ENCODE results near the gene THOC1. TPM values are rescaled to one million over a fixed set of nuclear protein-coding genes. Genes with fewer than 3 reads are reported as not detected.

Gene THOC1
- total RNA-seq, 2 donors from 2014 or later: 17.8 to 32.9 TPM

GRCh38 chr18:192801-193200, 75.0 kb downstream of the THOC1 start:
- Histone ChIP-seq H3K9me3 (no peaks in the 10 kb centered on the region), H3K9ac (ENCODE audit: low read depth in 2 of 2, low read length in 2 of 2) (no peak overlapping the region), H3K4me1 (no peaks in the 10 kb centered on the region), H3K27me3 (no peaks in the 10 kb centered on the region), H3K36me3 (no peaks in the 10 kb centered on the region), H3K27ac (no peak overlapping the region), H3K4me3 (no peak overlapping the region)
- no peak for TF ChIP-seq CTCF (IDR thresholded peaks at IDR 0.05)
- no peak for DNase-seq
- intact Hi-C loops (cut with DNase I): no loop called here

GRCh38 chr18:191725-192124, 76.1 kb downstream of the THOC1 start:
- Histone ChIP-seq H3K9ac (ENCODE audit: low read depth in 2 of 2, low read length in 2 of 2) (no peak overlapping the region), H3K4me3 (no peak overlapping the region), H3K4me1 (no peaks in the 10 kb centered on the region), H3K27me3 (no peaks in the 10 kb centered on the region), H3K9me3 (no peaks in the 10 kb centered on the region), H3K27ac (no peak overlapping the region), H3K36me3 (no peaks in the 10 kb centered on the region)
- DNase-seq: no peak
- no peak for TF ChIP-seq CTCF (IDR thresholded peaks at IDR 0.05)
- intact Hi-C loops (cut with DNase I): no loop called here

- DNase-seq: no peak
- Histone ChIP-seq H3K9ac (ENCODE audit: low read depth in 2 of 2, low read length in 2 of 2) (no peak overlapping the region), H3K9me3 (no peaks in the 10 kb centered on the region), H3K4me3 (no peak overlapping the region), H3K27me3 (no peaks in the 10 kb centered on the region), H3K27ac (no peak overlapping the region), H3K36me3 (no peaks in the 10 kb centered on the region), H3K4me1 (no peaks in the 10 kb centered on the region)
- TF ChIP-seq CTCF (IDR thresholded peaks at IDR 0.05): no peak
- intact Hi-C loops (cut with DNase I): no loop called here
Observed at GRCh38 chr18:189254-189653, 78.6 kb downstream of the THOC1 start.

GRCh38 chr18:183769-184168, 84.1 kb downstream of the THOC1 start:
- no peak for DNase-seq
- intact Hi-C loops (cut with DNase I): no loop called here
- Histone ChIP-seq H3K4me1 (no peaks in the 10 kb centered on the region), H3K36me3 (no peaks in the 10 kb centered on the region), H3K27me3 (no peaks in the 10 kb centered on the region), H3K27ac (no peak overlapping the region), H3K9me3 (no peaks in the 10 kb centered on the region), H3K9ac (ENCODE audit: low read depth in 2 of 2, low read length in 2 of 2) (no peak overlapping the region), H3K4me3 (no peak overlapping the region)
- TF ChIP-seq CTCF (IDR thresholded peaks at IDR 0.05): no peak

- Histone ChIP-seq H3K27ac (no peak overlapping the region), H3K9me3 (no peaks in the 10 kb centered on the region), H3K4me3 (no peak overlapping the region), H3K36me3 (no peaks in the 10 kb centered on the region), H3K27me3 (no peaks in the 10 kb centered on the region), H3K9ac (ENCODE audit: low read depth in 2 of 2, low read length in 2 of 2) (no peak overlapping the region), H3K4me1 (no peaks in the 10 kb centered on the region)
- intact Hi-C loops (cut with DNase I): no loop called here
- no peak for DNase-seq
- no peak for TF ChIP-seq CTCF (IDR thresholded peaks at IDR 0.05)
Observed at GRCh38 chr18:181711-182110, 86.1 kb downstream of the THOC1 start.

- intact Hi-C loops (cut with DNase I): no loop called here
- H3K27ac ChIP-seq: no peak overlapping the region
- no peaks in the 10 kb centered on the region for H3K9me3 ChIP-seq
- H3K4me3 ChIP-seq: no peak overlapping the region
- H3K4me1 ChIP-seq: no peaks in the 10 kb centered on the region
- no peaks in the 10 kb centered on the region for H3K36me3 ChIP-seq
- TF ChIP-seq CTCF (IDR thresholded peaks at IDR 0.05): no peak
- no peak for DNase-seq
- no peaks in the 10 kb centered on the region for H3K27me3 ChIP-seq
- H3K9ac ChIP-seq (ENCODE audit: low read depth in 2 of 2, low read length in 2 of 2): no peak overlapping the region
Observed at GRCh38 chr18:179499-179898, 88.3 kb downstream of the THOC1 start.
